Esophagus squamous epithelium (tissue), 5 donors: Measurements from ENCODE around the gene KLHL6. TPM values are rescaled to one million over a fixed set of nuclear protein-coding genes. Genes with fewer than 3 reads are reported as not detected.

Experiments
- DNase-seq: peaks from one replicate; lab custom pipeline; 2025; lab: John Stamatoyannopoulos, UW
- H3K27ac ChIP-seq, 4 donors: fragments of 200-600 bp; sonication (generic); one replicate each; pipeline ENCODE4 v1.5.1; 2016 to 2019; ENCODE audit warnings: mild to moderate bottlenecking in 1 of 4
- H3K27me3 ChIP-seq, 4 donors: fragments of 200-600 bp; sonication (generic); 1 replicate in 3 of 4; 2 replicates in 1 of 4; pipeline versions ENCODE4 v1.5.1 to v1.6.0; 2017 to 2021; ENCODE audit warnings: antibody characterized with exemption in 1 of 4
- H3K36me3 ChIP-seq, 3 donors: fragments of 200-600 bp; sonication (generic); one replicate each; pipeline ENCODE4 v1.5.1; 2016 to 2019
- H3K4me1 ChIP-seq, 3 donors: fragments of 200-600 bp; sonication (generic); one replicate each; pipeline ENCODE4 v1.5.1; 2017 to 2019
- H3K4me3 ChIP-seq, 4 donors: fragments of 200-600 bp; sonication (generic); 1 replicate in 3 of 4; 2 replicates in 1 of 4; pipeline ENCODE4 v1.5.1; 2016 to 2019; ENCODE audit warnings: mild to moderate bottlenecking in 2 of 4, moderate library complexity in 1 of 4
- H3K9me3 ChIP-seq, 3 donors: fragments of 200-600 bp; sonication (generic); one replicate each; pipeline ENCODE4 v1.5.1; 2016 to 2019
- POLR2A ChIP-seq, 4 donors: fragments of 450-650 bp; IDR thresholded peaks; one replicate each; pipeline ENCODE4 v1.6.1; 2017; ENCODE audit warnings: antibody characterized with exemption in 4 of 4, mild to moderate bottlenecking in 4 of 4, moderate library complexity in 3 of 4
- WGBS, 2 donors: methylation state at CpG; one replicate each; pipeline ENCODE4 v1.1.5; 2018; 5-methylcytosine and 5-hydroxymethylcytosine counted together
- intact Hi-C: fragments of 100-400 bp; cut with DNase I; formaldehyde crosslinking; loops from one replicate; pipeline ENCODE4 v1.15.0; 2022
- total RNA-seq, 4 donors: library from RNA; depleted of rRNA; stranded (reverse); fragments of >200 nt; gene quantifications; one replicate each; pipeline ENCODE4 v1.1.0, GENCODE V29; 2016
- TF ChIP-seq, protein P1 (sequence below), 6 experiments: fragments of 450-650 bp in 4 of 6; fragments of 200-600 bp in 2 of 6; sonication (generic) in 2 of 6; IDR thresholded peaks; one replicate each; pipeline ENCODE4 v1.5.1; 2016 to 2019; ENCODE audit warnings: antibody characterized with exemption in 6 of 6, mild to moderate bottlenecking in 4 of 6, moderate library complexity in 4 of 6
- donor health status: DM: yes; HTN: yes; CAD: no.

KLHL6 gene
- total RNA-seq, 4 donors from 2014 or later = 0.66 to 2.7 (median 1.8) TPM; not detected in 1

- 89 to 90% methylated on average over 6 of the region's 6 CpGs for WGBS, 2 donors
- Histone ChIP-seq H3K4me1 (peaks cover under 1 to 32% (median 3%) of the 10 kb centered on the region in 3 donors), H3K9me3 (no peaks in the 10 kb centered on the region), H3K27me3 (peaks cover 0 to 12% (median 0%) of the 10 kb centered on the region in 4 donors), H3K27ac (no peak overlapping the region), H3K36me3 (no peaks in the 10 kb centered on the region), H3K4me3 (no peak overlapping the region)
- no peak for TF ChIP-seq POLR2A (IDR thresholded peaks at IDR 0.05)
- TF ChIP-seq, protein P1, sequence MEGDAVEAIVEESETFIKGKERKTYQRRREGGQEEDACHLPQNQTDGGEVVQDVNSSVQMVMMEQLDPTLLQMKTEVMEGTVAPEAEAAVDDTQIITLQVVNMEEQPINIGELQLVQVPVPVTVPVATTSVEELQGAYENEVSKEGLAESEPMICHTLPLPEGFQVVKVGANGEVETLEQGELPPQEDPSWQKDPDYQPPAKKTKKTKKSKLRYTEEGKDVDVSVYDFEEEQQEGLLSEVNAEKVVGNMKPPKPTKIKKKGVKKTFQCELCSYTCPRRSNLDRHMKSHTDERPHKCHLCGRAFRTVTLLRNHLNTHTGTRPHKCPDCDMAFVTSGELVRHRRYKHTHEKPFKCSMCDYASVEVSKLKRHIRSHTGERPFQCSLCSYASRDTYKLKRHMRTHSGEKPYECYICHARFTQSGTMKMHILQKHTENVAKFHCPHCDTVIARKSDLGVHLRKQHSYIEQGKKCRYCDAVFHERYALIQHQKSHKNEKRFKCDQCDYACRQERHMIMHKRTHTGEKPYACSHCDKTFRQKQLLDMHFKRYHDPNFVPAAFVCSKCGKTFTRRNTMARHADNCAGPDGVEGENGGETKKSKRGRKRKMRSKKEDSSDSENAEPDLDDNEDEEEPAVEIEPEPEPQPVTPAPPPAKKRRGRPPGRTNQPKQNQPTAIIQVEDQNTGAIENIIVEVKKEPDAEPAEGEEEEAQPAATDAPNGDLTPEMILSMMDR (IDR thresholded peaks at IDR 0.05) = no peak
- intact Hi-C loops = no loop called here
- no peak for DNase-seq
These were observed 69.0 kb downstream of the KLHL6 start for GRCh38 chr3:183486472-183486871.

DNA sequence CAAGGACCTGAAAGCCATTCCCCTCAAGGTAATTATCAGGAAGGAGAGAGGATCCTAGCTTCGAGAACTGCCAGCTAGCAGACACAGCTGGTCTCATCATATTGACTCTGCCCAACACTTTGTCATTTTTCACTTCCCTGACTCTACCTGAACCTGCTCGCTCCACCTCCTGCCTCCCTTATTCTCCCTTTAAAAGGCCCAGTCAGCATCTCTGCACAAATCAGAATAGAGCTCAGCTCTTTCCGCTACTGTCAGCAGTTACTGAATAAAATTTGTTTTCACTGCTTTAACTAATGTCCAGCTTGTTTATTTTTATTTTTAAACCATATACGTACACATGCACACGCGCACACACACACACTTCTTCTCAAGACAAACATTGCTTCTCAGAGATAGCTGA lies 69.9 kb downstream of the KLHL6 start:
- 90% methylated on average over 6 of the region's 6 CpGs for WGBS, 2 donors
- Histone ChIP-seq H3K36me3 (no peaks in the 10 kb centered on the region), H3K27me3 (peaks cover 0 to 12% (median 0%) of the 10 kb centered on the region in 4 donors), H3K27ac (no peak overlapping the region), H3K4me1 (peaks cover 0 to 28% (median 0%) of the 10 kb centered on the region in 3 donors), H3K9me3 (no peaks in the 10 kb centered on the region), H3K4me3 (no peak overlapping the region)
- DNase-seq = no peak
- intact Hi-C loops = no loop called here
- no peak for TF ChIP-seq POLR2A (IDR thresholded peaks at IDR 0.05)
- TF ChIP-seq, protein P1 (IDR thresholded peaks at IDR 0.05) = no peak

DNA sequence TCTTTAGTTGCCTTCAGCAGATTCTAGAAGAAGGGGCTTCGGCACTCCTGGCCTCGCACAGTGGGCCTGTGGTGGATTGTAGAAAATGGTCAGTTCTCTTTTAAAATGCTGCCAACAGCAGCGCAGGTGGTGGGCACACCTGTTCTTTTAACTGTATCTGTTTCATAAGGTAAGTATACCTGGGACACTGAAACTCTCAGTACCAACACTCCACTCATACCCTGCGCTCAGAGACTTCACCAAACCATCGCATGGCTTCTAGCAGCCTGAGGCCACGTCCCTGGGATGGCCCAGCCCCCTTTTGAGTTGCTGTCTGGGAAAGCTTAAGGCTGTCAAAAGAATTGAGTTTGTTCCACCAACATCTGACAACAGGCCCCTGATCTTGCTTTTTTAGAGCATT lies 70.4 kb downstream of the KLHL6 start:
- 93 to 100% methylated on average over 6 of the region's 6 CpGs for WGBS, 2 donors

GRCh38 chr3:183484431-183485075 lies 71.0 kb downstream of the KLHL6 start:
- Histone ChIP-seq H3K27me3 (peaks cover 0 to 12% (median 0%) of the 10 kb centered on the region in 4 donors), H3K4me1 (peaks cover 0 to 26% (median 5%) of the 10 kb centered on the region in 3 donors), H3K4me3 (no peak overlapping the region), H3K9me3 (no peaks in the 10 kb centered on the region), H3K36me3 (no peaks in the 10 kb centered on the region), H3K27ac (no peak overlapping the region)
- TF ChIP-seq POLR2A (IDR thresholded peaks at IDR 0.05) = no peak
- TF ChIP-seq, protein P1 (IDR thresholded peaks at IDR 0.05) = no peak
- 83 to 90% methylated on average over 4 of the region's 4 CpGs for WGBS, 2 donors
- intact Hi-C loops = no loop called here
- DNase-seq = no peak

More for the DNA sequence above, 70.4 kb downstream of the KLHL6 start:
- intact Hi-C loops = no loop called here
- Histone ChIP-seq H3K4me3 (no peak overlapping the region), H3K9me3 (no peaks in the 10 kb centered on the region), H3K4me1 (peaks cover 0 to 26% (median under 1%) of the 10 kb centered on the region in 3 donors), H3K27ac (no peak overlapping the region), H3K36me3 (no peaks in the 10 kb centered on the region), H3K27me3 (peaks cover 0 to 12% (median 0%) of the 10 kb centered on the region in 4 donors)
- DNase-seq = no peak
- TF ChIP-seq, protein P1 (IDR thresholded peaks at IDR 0.05) = no peak
- TF ChIP-seq POLR2A (IDR thresholded peaks at IDR 0.05) = no peak

GRCh38 chr3:183481582-183481981 lies 73.9 kb downstream of the KLHL6 start:
- H3K4me1 ChIP-seq = peaks cover 0 to 27% (median 10%) of the 10 kb centered on the region in 3 donors
- DNase-seq = no peak
- intact Hi-C loops = no loop called here
- no peaks in the 10 kb centered on the region for H3K36me3 ChIP-seq
- H3K27ac ChIP-seq = no peak overlapping the region
- H3K4me3 ChIP-seq = no peak overlapping the region
- H3K9me3 ChIP-seq = no peaks in the 10 kb centered on the region
- peaks cover 0 to 36% (median 0%) of the 10 kb centered on the region in 4 donors for H3K27me3 ChIP-seq
- TF ChIP-seq POLR2A (IDR thresholded peaks at IDR 0.05) = no peak
- TF ChIP-seq, protein P1 (IDR thresholded peaks at IDR 0.05) = no peak
- 27 to 39% methylated on average over 8 of the region's 8 CpGs for WGBS, 2 donors
